HL-60/S4 (cell line): ENCODE results near the gene ALX3.

Experiments
- in situ Hi-C: fragments of 300-500 bp; cut with MboI; formaldehyde crosslinking; loops from 2 replicates; pipeline ENCODE4 v1.14.3; 2022; ENCODE audit warnings: low sequenced_read_pairs

ALX3 gene

DNA sequence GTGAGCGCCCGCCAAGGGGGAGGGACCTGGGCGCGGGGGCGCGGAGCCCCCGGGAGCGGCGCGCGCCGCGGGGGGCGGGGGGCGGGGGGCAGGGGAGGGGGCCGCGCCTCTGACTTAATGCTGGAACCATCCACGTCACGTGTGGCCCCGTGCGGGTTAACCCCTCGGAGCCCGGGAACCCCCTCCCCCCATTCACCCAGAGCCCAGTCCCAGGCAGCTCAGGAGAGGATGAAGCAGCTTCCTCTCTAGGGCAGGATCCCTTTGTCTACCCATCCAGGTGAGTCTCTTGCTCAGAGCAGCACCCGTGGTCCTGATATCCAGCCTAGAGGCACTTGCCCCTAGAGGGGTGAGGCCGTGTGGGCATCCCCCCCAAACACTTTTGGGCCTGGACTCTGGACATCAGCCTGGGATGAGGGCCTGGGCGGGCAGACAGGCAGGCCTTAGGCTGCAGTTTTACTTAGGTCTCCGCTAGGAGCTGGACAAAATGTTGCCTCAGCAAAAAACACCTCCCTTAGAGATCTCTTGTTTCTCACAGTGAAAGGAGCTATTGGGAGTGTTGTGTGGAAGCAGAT lies at the start of gene ALX3:
Gene ALX3, minus strand, starts transcription at position 2 of the 572 bp plus-strand sequence. CDS start 60 bp downstream, outside the sequence.
- in situ Hi-C loops: no loop called here

DNA sequence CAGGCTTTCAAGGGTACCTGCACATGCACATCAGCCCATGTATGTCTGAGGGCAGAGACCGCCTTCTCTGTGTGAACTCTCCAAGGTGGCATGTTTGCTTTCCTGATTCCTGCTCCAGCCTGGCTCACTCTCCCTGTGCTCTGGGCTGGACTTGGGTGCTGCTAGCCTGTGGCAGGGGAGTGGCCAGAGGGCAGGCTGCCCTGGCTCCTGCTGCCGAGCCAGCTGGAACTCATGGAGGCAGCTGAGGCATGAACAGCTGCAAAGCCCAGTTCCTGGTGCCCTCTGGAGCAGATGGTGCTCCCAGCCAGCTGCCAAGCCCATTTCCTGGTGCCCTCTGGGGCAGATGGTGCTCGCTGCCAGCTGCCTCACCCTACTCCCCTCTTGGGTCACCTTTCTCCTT lies 49.4 kb upstream of the ALX3 start:
- in situ Hi-C loops: no loop called here

GRCh38 chr1:110118636-110119396 lies 48.3 kb upstream of the ALX3 start:
- in situ Hi-C loops: no loop called here

- in situ Hi-C loops: no loop called here
Observed at GRCh38 chr1:110114784-110115183, 44.3 kb upstream of the ALX3 start.

- in situ Hi-C loops: no loop called here
Observed at GRCh38 chr1:110114173-110114572, 43.7 kb upstream of the ALX3 start.

GRCh38 chr1:110113551-110113950 lies 43.1 kb upstream of the ALX3 start:
- in situ Hi-C loops: no loop called here

GRCh38 chr1:110112656-110113055 lies 42.2 kb upstream of the ALX3 start:
- in situ Hi-C loops: no loop called here

DNA sequence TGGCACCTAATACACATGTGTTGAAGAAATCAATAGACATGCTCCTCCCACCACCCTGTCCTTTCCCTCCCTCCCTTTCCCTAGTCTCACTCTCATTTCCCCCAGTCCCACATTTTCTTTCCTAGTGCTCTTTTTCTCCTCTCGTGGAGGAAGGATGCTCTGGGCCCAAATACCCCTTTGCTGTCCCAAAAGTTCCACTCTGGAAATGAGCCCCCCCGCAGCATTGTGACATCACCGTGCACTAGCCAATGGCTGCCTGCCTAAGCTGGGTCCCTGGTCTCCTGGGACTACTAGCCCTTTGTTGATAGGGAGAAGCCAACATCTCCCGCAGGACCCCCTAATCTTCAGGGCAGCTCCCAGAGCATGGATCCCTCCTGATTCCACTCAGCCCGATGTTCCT lies 41.7 kb upstream of the ALX3 start, which contains the start of gene UBL4B:
Gene UBL4B, plus strand, starts transcription at position 301 of the 400 bp plus-strand sequence. Its CDS starts 92 bp downstream, at position 393.
- in situ Hi-C loops: no loop called here

GRCh38 chr1:110111081-110111480 lies 40.6 kb upstream of the ALX3 start:
- in situ Hi-C loops: no loop called here

- in situ Hi-C loops: no loop called here
Observed at GRCh38 chr1:110107867-110108469, 37.5 kb upstream of the ALX3 start.

DNA sequence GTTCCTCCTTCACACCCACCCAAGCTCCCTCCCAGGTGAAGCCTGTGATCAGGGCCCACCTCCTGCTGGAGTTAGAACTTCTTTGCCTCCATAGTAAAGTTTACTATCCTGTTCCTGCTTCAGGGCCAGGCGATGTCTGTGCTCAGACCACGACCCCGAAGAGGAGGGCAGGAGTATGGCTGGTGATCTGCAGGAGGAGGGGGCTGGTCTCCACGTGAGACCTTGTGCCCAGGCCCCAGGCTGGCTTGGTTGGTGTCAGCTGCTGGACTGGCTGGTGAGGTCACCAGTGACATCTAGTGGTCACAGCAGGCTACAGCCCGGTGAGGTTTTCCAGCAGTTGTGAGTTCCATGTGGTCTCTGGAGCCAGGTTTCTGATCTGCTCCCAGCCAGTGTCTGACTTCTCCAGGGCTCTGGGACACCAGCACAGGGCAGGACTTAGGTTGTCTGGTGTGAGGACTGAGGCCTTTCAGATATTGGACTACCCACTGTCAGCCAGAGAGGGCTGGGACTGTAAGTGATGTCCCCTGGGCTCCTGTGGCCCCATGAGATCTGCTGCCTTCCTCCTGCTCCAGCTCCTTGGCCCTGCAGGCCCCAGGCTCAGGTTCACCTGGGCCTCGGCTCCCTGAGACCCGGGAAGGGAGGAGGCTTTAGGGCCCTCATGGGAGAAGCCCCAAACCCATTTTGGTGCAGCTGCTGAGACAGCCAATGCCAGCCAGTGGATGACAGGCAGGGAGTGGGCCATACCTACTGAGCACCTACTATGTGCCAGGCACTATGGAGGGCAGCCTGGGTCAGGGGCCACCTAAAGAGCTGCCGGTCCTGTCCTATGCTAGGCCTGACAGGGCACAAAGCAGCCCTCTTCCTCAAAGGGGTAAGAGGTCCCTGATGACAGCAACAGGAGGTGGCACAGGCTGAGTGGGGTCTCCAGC lies 35.8 kb upstream of the ALX3 start:
- in situ Hi-C loops: no loop called here

GRCh38 chr1:110102081-110102480 lies 31.6 kb upstream of the ALX3 start:
- in situ Hi-C loops: no loop called here

DNA sequence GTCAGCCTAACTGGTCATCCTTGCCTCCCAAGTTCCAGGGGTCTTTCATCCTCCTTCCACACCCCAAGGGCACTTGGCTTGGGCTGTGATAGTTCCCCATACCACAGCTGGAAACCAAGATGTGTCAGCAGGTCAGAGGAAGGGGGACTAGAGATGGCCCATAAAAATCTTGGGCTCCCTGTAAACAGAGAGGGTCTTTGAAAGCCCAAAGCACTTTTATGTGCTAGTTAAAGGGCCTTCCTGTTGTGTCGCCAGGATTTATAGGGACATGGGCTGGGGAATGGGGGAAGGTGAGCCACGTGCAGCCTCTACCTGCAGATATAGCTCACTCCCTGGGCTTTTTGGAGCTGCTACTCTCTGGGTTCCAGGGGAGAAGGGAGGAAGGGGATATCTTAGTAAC lies 29.9 kb upstream of the ALX3 start:
- in situ Hi-C loops: no loop called here

DNA sequence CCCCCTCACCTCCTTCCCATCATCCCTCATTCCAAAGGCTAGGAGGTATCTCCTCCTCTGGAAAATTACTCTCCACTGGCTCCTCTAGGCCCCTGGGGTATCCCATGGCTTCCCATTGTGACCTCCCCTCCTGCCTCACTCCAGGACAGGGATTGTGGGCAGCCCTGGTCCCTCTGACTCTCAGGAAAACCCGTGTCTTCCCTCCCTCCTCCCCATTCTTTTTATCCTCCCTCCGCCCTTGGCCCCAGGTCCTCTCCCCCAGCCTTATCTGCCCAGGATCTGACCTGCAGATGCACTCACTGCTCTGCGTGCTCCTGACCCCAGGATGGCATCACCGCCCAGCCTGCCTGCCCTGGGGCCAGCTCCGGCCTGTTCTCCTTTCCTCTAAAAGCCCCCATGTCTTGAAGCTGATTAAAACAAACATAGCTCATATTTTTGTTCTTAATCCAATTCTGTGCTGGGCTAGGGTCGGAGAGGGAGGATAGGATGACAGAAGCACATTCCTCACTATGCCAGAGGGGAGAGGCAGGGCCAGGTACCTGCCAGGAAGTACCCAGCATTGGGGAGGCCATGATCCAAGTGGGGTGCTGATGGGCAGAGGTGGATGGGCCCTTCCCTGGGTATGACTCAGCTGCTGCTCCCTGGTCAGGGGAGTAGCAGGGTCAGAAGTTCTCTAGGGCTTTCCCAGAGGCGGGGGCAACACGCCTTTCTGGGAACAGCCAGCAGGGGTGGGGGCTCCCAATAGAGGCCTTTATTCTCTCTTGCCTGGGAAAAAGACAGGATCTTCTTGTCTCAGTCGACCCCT lies 28.0 kb upstream of the ALX3 start:
- in situ Hi-C loops: no loop called here

DNA sequence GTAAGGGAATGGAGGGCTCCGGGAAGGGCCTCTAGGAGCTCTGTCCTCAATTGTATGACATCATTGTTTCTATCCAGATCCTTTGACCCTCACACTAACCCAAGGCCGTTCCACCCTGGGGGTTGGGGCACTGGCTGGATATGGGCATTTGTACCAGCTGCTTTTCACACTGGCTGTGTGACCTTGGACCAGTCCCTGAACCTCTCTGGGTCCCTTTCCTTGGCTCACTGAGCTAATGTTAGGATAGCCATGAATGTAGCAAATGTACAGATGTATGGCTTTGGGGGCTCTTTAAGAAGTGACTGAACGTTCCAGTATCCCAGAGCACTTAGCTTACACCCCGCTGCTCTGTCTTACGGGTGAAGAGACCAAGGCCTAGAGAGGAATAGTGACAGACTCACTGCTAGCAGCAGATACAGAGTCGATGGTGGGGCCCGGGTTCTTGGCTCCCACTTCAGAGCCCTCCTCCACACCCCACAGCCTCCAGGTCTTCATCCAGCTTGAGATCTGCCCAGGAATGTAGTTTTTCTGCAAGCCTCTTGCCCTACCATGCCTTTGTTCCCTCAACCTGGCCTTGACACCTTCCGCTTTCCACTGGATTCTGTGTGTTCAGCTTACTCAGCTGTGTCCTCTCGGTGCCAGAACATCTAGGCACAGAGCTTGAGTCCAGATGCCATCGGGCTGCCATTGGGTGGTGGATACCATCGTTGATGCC lies 27.2 kb upstream of the ALX3 start:
- in situ Hi-C loops: no loop called here

- in situ Hi-C loops: no loop called here
Observed at GRCh38 chr1:110094931-110095654, 24.6 kb upstream of the ALX3 start.

DNA sequence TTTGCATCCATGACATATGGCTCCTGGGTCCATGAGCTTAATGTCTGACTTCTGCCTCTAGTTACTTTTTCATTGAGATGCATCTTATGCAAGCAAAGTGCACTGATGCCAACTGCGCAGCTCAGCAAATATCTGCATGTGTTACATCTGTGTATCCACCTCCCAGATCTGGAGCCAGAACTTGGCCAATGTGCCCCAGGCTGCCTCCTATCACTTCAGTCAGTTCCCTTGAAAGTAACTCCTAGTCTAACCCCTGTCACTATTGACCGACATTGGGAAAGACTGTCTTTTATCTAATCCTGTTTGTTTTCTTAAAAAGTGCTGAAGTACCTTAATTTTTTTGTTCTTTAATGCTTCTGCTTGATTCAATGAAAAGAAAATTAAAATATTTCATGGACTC lies 22.5 kb upstream of the ALX3 start:
- in situ Hi-C loops: no loop called here

DNA sequence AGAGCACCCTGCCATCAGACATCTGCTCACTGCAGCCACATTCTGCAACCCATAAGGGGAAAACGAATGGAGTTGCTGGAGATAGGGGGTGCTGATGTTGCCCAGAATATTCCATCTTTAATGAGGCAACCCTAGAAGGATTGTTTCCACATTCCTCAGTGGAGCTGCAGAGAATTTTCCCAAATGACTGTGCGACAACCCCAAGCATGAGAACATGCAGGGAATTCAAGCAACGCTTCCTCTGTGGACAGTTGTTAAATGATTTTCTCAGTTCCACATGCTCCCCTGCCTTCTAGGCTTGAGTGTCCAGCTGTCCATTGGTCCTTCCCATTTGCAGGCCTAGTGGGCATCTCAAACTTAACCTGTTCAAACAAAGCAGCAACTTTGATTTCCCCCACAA lies 21.3 kb upstream of the ALX3 start:
- in situ Hi-C loops: no loop called here

- in situ Hi-C loops: no loop called here
Observed at GRCh38 chr1:110091381-110091780, 20.9 kb upstream of the ALX3 start.
